Sigmoid colon (tissue), 4 donors: Measurements from ENCODE around the gene NRP1.

Source experiments
- EP300 ChIP-seq, 4 donors: sonication (generic); formaldehyde crosslinking; IDR thresholded peaks; one replicate each; pipeline ENCODE4 v1.6.1; 2017; ENCODE audit warnings: antibody characterized with exemption in 4 of 4
- POLR2A ChIP-seq, 2 donors: fragments of 450-650 bp; IDR thresholded peaks; one replicate each; pipeline ENCODE4 v1.6.1; 2016; ENCODE audit warnings: antibody characterized with exemption in 2 of 2, mild to moderate bottlenecking in 2 of 2, moderate library complexity in 2 of 2
- POLR2AphosphoS5 ChIP-seq, 4 donors: sonication (generic); formaldehyde crosslinking; IDR thresholded peaks; one replicate each; pipeline ENCODE4 v1.6.1; 2017; ENCODE audit warnings: antibody characterized with exemption in 4 of 4
- TF ChIP-seq, protein P1 (sequence below), 4 experiments: fragments of 450-650 bp in 3 of 4; fragments of 200-600 bp in 1 of 4; IDR thresholded peaks; one replicate each; pipeline ENCODE4 v1.5.1; 2016 to 2019; ENCODE audit warnings: antibody characterized with exemption in 4 of 4, mild to moderate bottlenecking in 3 of 4, moderate library complexity in 2 of 4

DNA sequence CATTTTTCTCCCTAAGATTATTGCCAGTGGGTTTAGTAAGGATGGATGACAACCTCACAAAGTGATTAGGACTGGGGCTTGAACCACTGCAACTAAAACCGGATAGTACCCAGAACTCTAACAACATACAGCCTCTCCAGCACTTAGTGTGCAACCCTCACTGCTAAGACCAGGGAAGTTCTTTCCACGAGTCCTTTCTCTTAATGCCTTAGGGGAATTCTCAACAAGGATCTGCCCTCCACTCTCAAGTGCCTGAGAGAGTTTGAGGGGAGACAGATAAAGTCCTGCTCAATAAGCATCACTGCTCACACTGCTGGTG, 104.6 kb downstream of the NRP1 start:
- TF ChIP-seq, protein P1, sequence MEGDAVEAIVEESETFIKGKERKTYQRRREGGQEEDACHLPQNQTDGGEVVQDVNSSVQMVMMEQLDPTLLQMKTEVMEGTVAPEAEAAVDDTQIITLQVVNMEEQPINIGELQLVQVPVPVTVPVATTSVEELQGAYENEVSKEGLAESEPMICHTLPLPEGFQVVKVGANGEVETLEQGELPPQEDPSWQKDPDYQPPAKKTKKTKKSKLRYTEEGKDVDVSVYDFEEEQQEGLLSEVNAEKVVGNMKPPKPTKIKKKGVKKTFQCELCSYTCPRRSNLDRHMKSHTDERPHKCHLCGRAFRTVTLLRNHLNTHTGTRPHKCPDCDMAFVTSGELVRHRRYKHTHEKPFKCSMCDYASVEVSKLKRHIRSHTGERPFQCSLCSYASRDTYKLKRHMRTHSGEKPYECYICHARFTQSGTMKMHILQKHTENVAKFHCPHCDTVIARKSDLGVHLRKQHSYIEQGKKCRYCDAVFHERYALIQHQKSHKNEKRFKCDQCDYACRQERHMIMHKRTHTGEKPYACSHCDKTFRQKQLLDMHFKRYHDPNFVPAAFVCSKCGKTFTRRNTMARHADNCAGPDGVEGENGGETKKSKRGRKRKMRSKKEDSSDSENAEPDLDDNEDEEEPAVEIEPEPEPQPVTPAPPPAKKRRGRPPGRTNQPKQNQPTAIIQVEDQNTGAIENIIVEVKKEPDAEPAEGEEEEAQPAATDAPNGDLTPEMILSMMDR (IDR thresholded peaks at IDR 0.05), result no peak
- TF ChIP-seq POLR2A (IDR thresholded peaks at IDR 0.05) (no peak), EP300 (IDR thresholded peaks at IDR 0.05) (no peak), POLR2AphosphoS5 (IDR thresholded peaks at IDR 0.05) (no peak)
